GM20000 (cell line): ENCODE data around the gene MGAT3.

ENCODE experiments used
- DNase-seq: peaks from one replicate; pipeline ENCODE4 v3.0.0; 2012; ENCODE audit warnings: low spot score
- CTCF ChIP-seq: IDR thresholded peaks from 2 replicates; pipeline ENCODE4 v1.5.1; 2012; ENCODE audit warnings: mild to moderate bottlenecking, control low read depth; ENCODE audit errors: extremely low read depth, missing control alignments

MGAT3 gene

GRCh38 chr22:39429916-39430575, 26.8 kb upstream of the MGAT3 start:
- no peak for TF ChIP-seq CTCF
- no peak for DNase-seq

GRCh38 chr22:39430576-39431150, 26.1 kb upstream of the MGAT3 start:
- DNase-seq, result no peak
- no peak for TF ChIP-seq CTCF

- DNase-seq, result no peak
- no peak for TF ChIP-seq CTCF
These were observed 25.5 kb upstream of the MGAT3 start for GRCh38 chr22:39431216-39431801.

GRCh38 chr22:39431821-39432251, 25.0 kb upstream of the MGAT3 start:
- no peak for DNase-seq
- TF ChIP-seq CTCF, result no peak

GRCh38 chr22:39432361-39432811, 24.4 kb upstream of the MGAT3 start:
- no peak for TF ChIP-seq CTCF
- DNase-seq, result no peak

GRCh38 chr22:39433476-39434242, 23.2 kb upstream of the MGAT3 start:
- no peak for DNase-seq
- TF ChIP-seq CTCF, result no peak

GRCh38 chr22:39434243-39434653, 22.6 kb upstream of the MGAT3 start:
- no peak for DNase-seq
- no peak for TF ChIP-seq CTCF
